HCT116 (cell line): ENCODE data around the gene NFE2.

ENCODE experiments used
- ATF3 ChIP-seq: IDR thresholded peaks from 2 replicates; pipeline ENCODE4 v1.6.1; 2012
- CEBPB ChIP-seq: IDR thresholded peaks from 2 replicates; pipeline ENCODE4 v1.6.1; 2012; ENCODE audit warnings: low read depth
- CTCF ChIP-seq, 3 experiments: fragments of 200-600 bp in 1 of 3; sonication (generic) in 1 of 3; IDR thresholded peaks in 2 of 3; conservative IDR thresholded peaks in 1 of 3; 2 replicates each; pipeline ENCODE4 v1.5.1; 2012 to 2017; ENCODE audit warnings: low read depth in 2 of 3, low read length in 2 of 3, antibody characterized with exemption in 1 of 3, borderline replicate concordance in 1 of 3, control low read depth in 1 of 3, mild to moderate bottlenecking in 1 of 3, mixed read lengths in 1 of 3, mixed run types in 1 of 3, moderate library complexity in 1 of 3; ENCODE audit not compliant: insufficient read depth in 1 of 3
- EZH2 ChIP-seq: fragments of 200-600 bp; sonication (generic); IDR thresholded peaks from 2 replicates; pipeline ENCODE4 v1.6.1; 2017; ENCODE audit warnings: antibody characterized with exemption, mixed run types
- POLR2A ChIP-seq: IDR thresholded peaks from 2 replicates; pipeline ENCODE4 v1.7.0; 2011; ENCODE audit warnings: borderline replicate concordance; ENCODE audit not compliant: insufficient read depth, insufficient read length; ENCODE audit errors: extremely low read depth
- RAD21 ChIP-seq: IDR thresholded peaks from 2 replicates; pipeline ENCODE4 v1.6.1; 2012; ENCODE audit warnings: low read depth, mild to moderate bottlenecking
- ZFX ChIP-seq: fragments of 450-650 bp; IDR thresholded peaks from 2 replicates; pipeline ENCODE4 v1.6.1; 2017
- TF ChIP-seq, protein P1 (sequence below): IDR thresholded peaks from 2 replicates; pipeline ENCODE4 v1.6.1; 2012
- TF ChIP-seq, protein P2 (sequence below): IDR thresholded peaks from 2 replicates; pipeline ENCODE4 v1.6.1; 2011; ENCODE audit warnings: mild to moderate bottlenecking, low read length, moderate library complexity; ENCODE audit not compliant: insufficient replicate concordance; ENCODE audit errors: extremely low read depth

DNA sequence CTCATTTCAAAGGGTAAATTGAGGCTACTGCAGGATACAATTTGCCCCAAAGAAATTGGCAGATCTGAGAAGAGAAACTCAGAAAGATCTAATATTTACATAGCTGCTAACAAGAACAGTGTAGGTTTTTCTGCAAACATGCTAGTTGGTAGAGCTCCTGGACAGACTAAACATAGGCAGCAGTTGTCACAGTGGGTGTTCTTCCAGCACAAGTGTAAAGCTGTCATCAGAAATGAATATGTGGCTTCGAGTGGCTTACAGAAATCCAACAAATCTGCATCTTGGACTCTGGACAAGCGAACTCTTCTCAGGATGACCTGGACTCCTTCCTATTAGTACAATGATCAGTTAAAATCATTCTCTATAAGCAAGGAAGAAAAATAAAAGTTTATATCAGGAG, 26.8 kb downstream of the NFE2 start:
- TF ChIP-seq CTCF (IDR thresholded peaks at IDR 0.05 in 2 of 3, conservative IDR thresholded peaks at IDR 0.05 in 1 of 3; ENCODE audit: borderline replicate concordance in 1 of 3, insufficient read depth in 1 of 3, low read depth in 2 of 3, low read length in 2 of 3) = no peak
- no peak for TF ChIP-seq POLR2A
- no peak for TF ChIP-seq ATF3
- no peak for TF ChIP-seq RAD21
- TF ChIP-seq, protein P1, sequence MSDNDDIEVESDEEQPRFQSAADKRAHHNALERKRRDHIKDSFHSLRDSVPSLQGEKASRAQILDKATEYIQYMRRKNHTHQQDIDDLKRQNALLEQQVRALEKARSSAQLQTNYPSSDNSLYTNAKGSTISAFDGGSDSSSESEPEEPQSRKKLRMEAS = no peak
- TF ChIP-seq CEBPB = no peak
- no peak for TF ChIP-seq ZFX
- TF ChIP-seq, protein P2, sequence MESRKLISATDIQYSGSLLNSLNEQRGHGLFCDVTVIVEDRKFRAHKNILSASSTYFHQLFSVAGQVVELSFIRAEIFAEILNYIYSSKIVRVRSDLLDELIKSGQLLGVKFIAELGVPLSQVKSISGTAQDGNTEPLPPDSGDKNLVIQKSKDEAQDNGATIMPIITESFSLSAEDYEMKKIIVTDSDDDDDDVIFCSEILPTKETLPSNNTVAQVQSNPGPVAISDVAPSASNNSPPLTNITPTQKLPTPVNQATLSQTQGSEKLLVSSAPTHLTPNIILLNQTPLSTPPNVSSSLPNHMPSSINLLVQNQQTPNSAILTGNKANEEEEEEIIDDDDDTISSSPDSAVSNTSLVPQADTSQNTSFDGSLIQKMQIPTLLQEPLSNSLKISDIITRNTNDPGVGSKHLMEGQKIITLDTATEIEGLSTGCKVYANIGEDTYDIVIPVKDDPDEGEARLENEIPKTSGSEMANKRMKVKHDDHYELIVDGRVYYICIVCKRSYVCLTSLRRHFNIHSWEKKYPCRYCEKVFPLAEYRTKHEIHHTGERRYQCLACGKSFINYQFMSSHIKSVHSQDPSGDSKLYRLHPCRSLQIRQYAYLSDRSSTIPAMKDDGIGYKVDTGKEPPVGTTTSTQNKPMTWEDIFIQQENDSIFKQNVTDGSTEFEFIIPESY = no peak
- TF ChIP-seq EZH2 = no peak
